ENCODE data around the gene SERINC3.

DNA sequence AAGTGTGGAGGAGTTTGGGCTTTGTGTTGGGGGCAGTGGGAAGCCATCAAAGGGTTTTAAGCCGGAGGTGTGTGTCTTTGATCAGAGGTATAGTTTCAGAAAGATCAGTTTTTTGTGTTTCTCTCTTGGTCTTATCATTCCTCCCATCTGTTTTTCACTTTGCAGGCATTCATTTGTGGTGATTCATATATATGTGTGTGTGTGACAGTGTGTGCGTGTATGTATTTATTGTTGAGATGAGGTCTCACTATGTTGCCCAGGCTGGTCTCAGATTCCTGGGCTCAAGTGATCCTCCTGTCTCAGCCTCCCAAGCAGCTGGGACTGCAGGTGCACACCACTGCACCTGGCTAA, 11.1 kb upstream of the SERINC3 start:
- TF ChIP-seq SUZ12 (IDR thresholded peaks at IDR 0.05; ENCODE audit: extremely low read depth, insufficient read depth, insufficient read length) (no peak), ZNF274 (IDR thresholded peaks at IDR 0.05; ENCODE audit: low read depth, low read length) (no peak)
